ENCODE results near the gene GHR.

GHR gene

DNA sequence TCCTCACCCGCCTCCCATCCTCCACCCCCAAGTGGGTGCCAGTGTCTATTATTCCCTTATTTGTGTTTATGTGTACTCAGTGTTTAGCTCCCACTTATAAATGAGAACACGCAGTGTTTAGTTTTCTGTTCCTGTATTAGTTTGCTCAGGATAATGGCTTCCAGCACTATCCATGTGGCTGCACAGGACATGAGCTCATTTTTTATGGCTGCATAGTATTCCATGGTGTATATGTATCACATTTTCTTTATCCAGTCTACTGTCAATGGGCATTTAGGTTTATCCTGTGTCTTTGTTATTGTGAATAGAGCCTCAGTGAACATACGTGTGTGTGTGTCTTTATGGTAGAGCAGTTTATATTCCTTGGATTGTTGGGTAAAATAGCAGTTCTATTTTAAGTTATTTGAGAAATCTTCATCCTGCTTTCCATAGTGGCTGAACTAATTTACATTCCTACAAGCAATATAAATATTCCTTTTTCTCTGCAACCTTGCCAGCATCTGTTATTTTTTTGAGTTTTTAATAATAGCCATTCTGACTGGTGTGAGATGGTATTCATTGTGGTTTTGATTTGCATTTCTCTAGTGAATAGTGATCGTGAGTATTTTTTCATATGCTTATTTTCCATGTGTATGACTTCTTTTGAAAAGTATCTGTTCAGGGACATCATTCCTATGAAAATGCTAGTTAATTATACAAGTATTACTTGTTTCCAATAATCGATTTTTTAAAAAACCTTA is 169.3 kb downstream of the GHR start:
- Histone ChIP-seq H2BK5ac (ENCODE audit: low read length) (no peak overlapping the region), H3K4me3 (ENCODE audit: low read length in 2 of 2) (no peak overlapping the region), H3K9me3 (replicated peaks in 1 of 2; ENCODE audit: control insufficient read depth in 2 of 2, insufficient read depth in 1 of 2, low read depth in 1 of 2, low read length in 2 of 2) (no peaks in the 10 kb centered on the region), H3K14ac (ENCODE audit: low read length) (no peak overlapping the region), H2AK5ac (ENCODE audit: low read depth, low read length) (no peak overlapping the region), H3K27me3 (ENCODE audit: control insufficient read depth in 3 of 3, insufficient read depth in 3 of 3, low read depth in 1 of 3, low read length in 3 of 3) (no peaks in the 10 kb centered on the region), H3K27ac (replicated peaks; ENCODE audit: low read length) (no peak overlapping the region), H3K23ac (ENCODE audit: low read depth, low read length, poor library complexity) (no peak overlapping the region), H3K79me1 (ENCODE audit: low read depth, low read length) (no peaks in the 10 kb centered on the region), H3K4me2 (ENCODE audit: insufficient read depth, low read length, poor library complexity, severe bottlenecking) (no peak overlapping the region), H3K4me1 (ENCODE audit: control insufficient read depth in 2 of 2, insufficient read depth in 1 of 2, low read depth in 1 of 2, low read length in 2 of 2) (no peaks in the 10 kb centered on the region), H3K4ac (ENCODE audit: low read length) (no peak overlapping the region), H2BK15ac (ENCODE audit: low read length) (no peak overlapping the region), H3K18ac (ENCODE audit: low read length) (no peak overlapping the region), H4K91ac (ENCODE audit: low read depth, low read length, poor library complexity) (no peak overlapping the region), H2BK12ac (ENCODE audit: low read length) (no peak overlapping the region), H4K8ac (ENCODE audit: low read depth, low read length) (no peak overlapping the region), H2AFZ (ENCODE audit: low read length) (no peak overlapping the region), H3K36me3 (replicated peaks in 1 of 2; ENCODE audit: control insufficient read depth in 2 of 2, insufficient read depth in 2 of 2, low read length in 2 of 2) (no peaks in the 10 kb centered on the region), H2BK120ac (ENCODE audit: low read depth, low read length) (no peak overlapping the region), H3K9ac (ENCODE audit: low read depth, low read length, poor library complexity) (no peak overlapping the region)
- no peak for DNase-seq (ENCODE audit: low spot score)
- WGBS, 2 donors (ENCODE audit: extremely low coverage in 2 of 2, insufficient read length in 2 of 2, insufficient replicate concordance in 1 of 2): no CpG with 5 or more reads among the region's 5 CpGs

GRCh38 chr5:42593591-42593990 is 170.4 kb downstream of the GHR start:
- Histone ChIP-seq H3K4me2 (ENCODE audit: insufficient read depth, low read length, poor library complexity, severe bottlenecking) (no peak overlapping the region), H2BK12ac (ENCODE audit: low read length) (no peak overlapping the region), H3K4me1 (ENCODE audit: control insufficient read depth in 2 of 2, insufficient read depth in 1 of 2, low read depth in 1 of 2, low read length in 2 of 2) (no peaks in the 10 kb centered on the region), H3K4ac (ENCODE audit: low read length) (no peak overlapping the region), H3K9me3 (replicated peaks in 1 of 2; ENCODE audit: control insufficient read depth in 2 of 2, insufficient read depth in 1 of 2, low read depth in 1 of 2, low read length in 2 of 2) (no peaks in the 10 kb centered on the region), H3K9ac (ENCODE audit: low read depth, low read length, poor library complexity) (no peak overlapping the region), H3K14ac (ENCODE audit: low read length) (no peak overlapping the region), H2AFZ (ENCODE audit: low read length) (no peak overlapping the region), H3K79me1 (ENCODE audit: low read depth, low read length) (no peaks in the 10 kb centered on the region), H3K4me3 (ENCODE audit: low read length in 2 of 2) (no peak overlapping the region), H2BK120ac (ENCODE audit: low read depth, low read length) (no peak overlapping the region), H2BK15ac (ENCODE audit: low read length) (no peak overlapping the region), H3K23ac (ENCODE audit: low read depth, low read length, poor library complexity) (no peak overlapping the region), H2AK5ac (ENCODE audit: low read depth, low read length) (no peak overlapping the region), H3K36me3 (replicated peaks in 1 of 2; ENCODE audit: control insufficient read depth in 2 of 2, insufficient read depth in 2 of 2, low read length in 2 of 2) (no peaks in the 10 kb centered on the region), H3K27ac (replicated peaks; ENCODE audit: low read length) (no peak overlapping the region), H3K27me3 (ENCODE audit: control insufficient read depth in 3 of 3, insufficient read depth in 3 of 3, low read depth in 1 of 3, low read length in 3 of 3) (no peaks in the 10 kb centered on the region), H3K18ac (ENCODE audit: low read length) (no peak overlapping the region), H4K91ac (ENCODE audit: low read depth, low read length, poor library complexity) (no peak overlapping the region), H2BK5ac (ENCODE audit: low read length) (no peak overlapping the region), H4K8ac (ENCODE audit: low read depth, low read length) (no peak overlapping the region)
- no peak for DNase-seq (ENCODE audit: low spot score)

- H3K18ac ChIP-seq (ENCODE audit: low read length): no peak overlapping the region
- no peak for DNase-seq (ENCODE audit: low spot score)
- no peak overlapping the region for H2BK15ac ChIP-seq (ENCODE audit: low read length)
- H2AFZ ChIP-seq (ENCODE audit: low read length): no peak overlapping the region
- no peak overlapping the region for H2BK5ac ChIP-seq (ENCODE audit: low read length)
- no peak overlapping the region for H3K4me2 ChIP-seq (ENCODE audit: insufficient read depth, low read length, poor library complexity, severe bottlenecking)
- no peak overlapping the region for H3K9ac ChIP-seq (ENCODE audit: low read depth, low read length, poor library complexity)
- no peaks in the 10 kb centered on the region for H3K9me3 ChIP-seq (replicated peaks in 1 of 2; ENCODE audit: control insufficient read depth in 2 of 2, insufficient read depth in 1 of 2, low read depth in 1 of 2, low read length in 2 of 2)
- no peak overlapping the region for H2BK12ac ChIP-seq (ENCODE audit: low read length)
- no peak overlapping the region for H2BK120ac ChIP-seq (ENCODE audit: low read depth, low read length)
- no peaks in the 10 kb centered on the region for H3K27me3 ChIP-seq (ENCODE audit: control insufficient read depth in 3 of 3, insufficient read depth in 3 of 3, low read depth in 1 of 3, low read length in 3 of 3)
- WGBS, 2 donors (ENCODE audit: extremely low coverage in 2 of 2, insufficient read length in 2 of 2, insufficient replicate concordance in 1 of 2): no CpG with 5 or more reads among the region's 2 CpGs
- no peak overlapping the region for H4K8ac ChIP-seq (ENCODE audit: low read depth, low read length)
- H3K27ac ChIP-seq (replicated peaks; ENCODE audit: low read length): no peak overlapping the region
- no peak overlapping the region for H3K4me3 ChIP-seq (ENCODE audit: low read length in 2 of 2)
- H3K4ac ChIP-seq (ENCODE audit: low read length): no peak overlapping the region
- no peak overlapping the region for H3K14ac ChIP-seq (ENCODE audit: low read length)
- no peak overlapping the region for H2AK5ac ChIP-seq (ENCODE audit: low read depth, low read length)
- no peaks in the 10 kb centered on the region for H3K36me3 ChIP-seq (replicated peaks in 1 of 2; ENCODE audit: control insufficient read depth in 2 of 2, insufficient read depth in 2 of 2, low read length in 2 of 2)
- no peaks in the 10 kb centered on the region for H3K4me1 ChIP-seq (ENCODE audit: control insufficient read depth in 2 of 2, insufficient read depth in 1 of 2, low read depth in 1 of 2, low read length in 2 of 2)
- H3K79me1 ChIP-seq (ENCODE audit: low read depth, low read length): no peaks in the 10 kb centered on the region
- H3K23ac ChIP-seq (ENCODE audit: low read depth, low read length, poor library complexity): no peak overlapping the region
- no peak overlapping the region for H4K91ac ChIP-seq (ENCODE audit: low read depth, low read length, poor library complexity)
Observed at GRCh38 chr5:42595597-42595996, 172.4 kb downstream of the GHR start.

- Histone ChIP-seq H2BK12ac (ENCODE audit: low read length) (no peak overlapping the region), H3K9ac (ENCODE audit: low read depth, low read length, poor library complexity) (no peak overlapping the region), H2BK15ac (ENCODE audit: low read length) (no peak overlapping the region), H3K14ac (ENCODE audit: low read length) (no peak overlapping the region), H3K4me1 (ENCODE audit: control insufficient read depth in 2 of 2, insufficient read depth in 1 of 2, low read depth in 1 of 2, low read length in 2 of 2) (no peaks in the 10 kb centered on the region), H4K8ac (ENCODE audit: low read depth, low read length) (no peak overlapping the region), H3K4me2 (ENCODE audit: insufficient read depth, low read length, poor library complexity, severe bottlenecking) (no peak overlapping the region), H3K79me1 (ENCODE audit: low read depth, low read length) (no peaks in the 10 kb centered on the region), H4K91ac (ENCODE audit: low read depth, low read length, poor library complexity) (no peak overlapping the region), H3K23ac (ENCODE audit: low read depth, low read length, poor library complexity) (no peak overlapping the region), H3K4me3 (ENCODE audit: low read length in 2 of 2) (no peak overlapping the region), H3K27me3 (ENCODE audit: control insufficient read depth in 3 of 3, insufficient read depth in 3 of 3, low read depth in 1 of 3, low read length in 3 of 3) (no peaks in the 10 kb centered on the region), H2AFZ (ENCODE audit: low read length) (no peak overlapping the region), H2AK5ac (ENCODE audit: low read depth, low read length) (no peak overlapping the region), H2BK5ac (ENCODE audit: low read length) (no peak overlapping the region), H3K27ac (replicated peaks; ENCODE audit: low read length) (no peak overlapping the region), H3K18ac (ENCODE audit: low read length) (no peak overlapping the region), H3K36me3 (replicated peaks in 1 of 2; ENCODE audit: control insufficient read depth in 2 of 2, insufficient read depth in 2 of 2, low read length in 2 of 2) (no peaks in the 10 kb centered on the region), H3K9me3 (replicated peaks in 1 of 2; ENCODE audit: control insufficient read depth in 2 of 2, insufficient read depth in 1 of 2, low read depth in 1 of 2, low read length in 2 of 2) (no peaks in the 10 kb centered on the region), H3K4ac (ENCODE audit: low read length) (no peak overlapping the region), H2BK120ac (ENCODE audit: low read depth, low read length) (no peak overlapping the region)
- no peak for DNase-seq (ENCODE audit: low spot score)
- no CpG with 5 or more reads among the region's 1 CpG for WGBS, 2 donors (ENCODE audit: extremely low coverage in 2 of 2, insufficient read length in 2 of 2, insufficient replicate concordance in 1 of 2)
Observed at GRCh38 chr5:42596817-42597216, 173.6 kb downstream of the GHR start.
